ENCODE results near the gene DLGAP3. TPM values are rescaled to one million over a fixed set of nuclear protein-coding genes. Genes with fewer than 3 reads are reported as not detected.

DLGAP3 gene
- total RNA-seq, 2 donors from 2014 or later, result 0.52 to 2.3 TPM

DNA sequence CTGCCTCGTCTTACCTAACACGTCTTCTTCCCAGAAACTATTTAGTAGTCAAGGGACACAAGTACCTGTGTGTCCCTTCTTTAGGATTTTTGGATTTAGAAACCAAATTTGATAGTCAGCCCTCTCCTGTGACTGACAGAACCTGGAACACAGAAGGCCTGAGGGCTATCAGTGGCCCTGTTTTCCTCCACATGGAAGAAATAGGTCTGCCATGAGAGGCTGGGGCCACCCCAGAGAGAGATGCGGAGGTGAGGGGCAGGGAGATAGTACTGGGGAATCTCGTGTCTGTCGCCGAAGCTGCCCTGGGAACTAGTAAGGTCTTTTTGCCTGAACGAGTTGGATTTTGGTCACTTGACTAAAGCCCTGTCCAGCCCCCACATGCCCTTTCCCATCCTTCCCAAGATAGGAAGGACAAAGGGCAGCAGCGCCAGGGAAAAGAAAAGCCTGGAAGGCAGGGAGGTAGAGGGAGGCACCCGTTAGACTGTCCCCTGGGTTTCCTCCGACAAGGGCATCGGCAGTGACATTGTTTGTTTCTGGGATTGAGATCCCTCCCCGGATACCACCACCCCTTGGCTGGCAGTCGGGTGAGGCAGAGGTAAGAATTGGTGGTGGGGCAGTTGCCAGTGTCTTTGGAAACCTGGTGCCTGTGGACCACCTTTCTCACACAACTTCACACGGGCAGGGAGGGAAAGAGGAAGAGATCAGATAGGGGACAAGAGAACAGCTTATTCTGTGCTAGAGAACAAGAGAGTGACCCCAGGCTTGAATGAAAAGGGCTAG lies 89.7 kb downstream of the DLGAP3 start:
- no peak overlapping the region for H3K27ac ChIP-seq
- ATAC-seq (no peak), DNase-seq (peak in 1 of 4 donors; percentile 1)
- TF ChIP-seq, protein P1, sequence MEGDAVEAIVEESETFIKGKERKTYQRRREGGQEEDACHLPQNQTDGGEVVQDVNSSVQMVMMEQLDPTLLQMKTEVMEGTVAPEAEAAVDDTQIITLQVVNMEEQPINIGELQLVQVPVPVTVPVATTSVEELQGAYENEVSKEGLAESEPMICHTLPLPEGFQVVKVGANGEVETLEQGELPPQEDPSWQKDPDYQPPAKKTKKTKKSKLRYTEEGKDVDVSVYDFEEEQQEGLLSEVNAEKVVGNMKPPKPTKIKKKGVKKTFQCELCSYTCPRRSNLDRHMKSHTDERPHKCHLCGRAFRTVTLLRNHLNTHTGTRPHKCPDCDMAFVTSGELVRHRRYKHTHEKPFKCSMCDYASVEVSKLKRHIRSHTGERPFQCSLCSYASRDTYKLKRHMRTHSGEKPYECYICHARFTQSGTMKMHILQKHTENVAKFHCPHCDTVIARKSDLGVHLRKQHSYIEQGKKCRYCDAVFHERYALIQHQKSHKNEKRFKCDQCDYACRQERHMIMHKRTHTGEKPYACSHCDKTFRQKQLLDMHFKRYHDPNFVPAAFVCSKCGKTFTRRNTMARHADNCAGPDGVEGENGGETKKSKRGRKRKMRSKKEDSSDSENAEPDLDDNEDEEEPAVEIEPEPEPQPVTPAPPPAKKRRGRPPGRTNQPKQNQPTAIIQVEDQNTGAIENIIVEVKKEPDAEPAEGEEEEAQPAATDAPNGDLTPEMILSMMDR (IDR thresholded peaks at IDR 0.05), result no peak
- TF ChIP-seq POLR2A (IDR thresholded peaks at IDR 0.05), result no peak
- intact Hi-C loops (cut with DNase I), result no loop called here
- peaks cover 37% of the 10 kb centered on the region for H3K4me1 ChIP-seq
- no peaks in the 10 kb centered on the region for H3K27me3 ChIP-seq
- no peaks in the 10 kb centered on the region for H3K9me3 ChIP-seq
- no peaks in the 10 kb centered on the region for H3K36me3 ChIP-seq (replicated peaks in 1 of 2; ENCODE audit: insufficient read depth in 1 of 2, low read depth in 2 of 2)
- no peak overlapping the region for H3K4me3 ChIP-seq
- 73 to 85% methylated on average over 14 of the region's 14 CpGs for WGBS, 2 donors

DNA sequence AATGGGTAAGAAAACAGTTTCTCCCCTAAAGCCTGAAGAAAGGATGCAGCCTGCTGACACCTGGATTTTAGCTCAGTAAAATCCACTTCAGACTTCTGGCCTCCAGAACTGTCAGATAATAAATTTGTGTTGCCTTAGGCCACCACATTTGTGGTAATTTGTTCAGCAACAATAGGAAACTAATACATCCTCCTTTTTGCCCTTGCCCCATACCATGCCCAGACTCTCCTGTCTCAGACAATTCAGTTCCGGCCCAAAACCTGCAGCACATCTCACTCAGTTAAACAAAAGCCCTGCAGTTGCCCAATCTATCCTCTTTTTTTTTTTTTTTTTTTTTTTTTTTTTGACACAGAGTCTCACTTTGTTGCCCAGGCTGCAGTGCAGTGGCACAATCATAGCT lies 95.7 kb downstream of the DLGAP3 start:
- 75 to 88% methylated on average over 1 of the region's 1 CpG for WGBS, 2 donors
- DNase-seq (no peak), ATAC-seq (no peak)
- no peaks in the 10 kb centered on the region for H3K36me3 ChIP-seq (replicated peaks in 1 of 2; ENCODE audit: insufficient read depth in 1 of 2, low read depth in 2 of 2)
- TF ChIP-seq POLR2A (IDR thresholded peaks at IDR 0.05), result no peak
- TF ChIP-seq, protein P1 (IDR thresholded peaks at IDR 0.05), result no peak
- intact Hi-C loops (cut with DNase I), result no loop called here
- no peak overlapping the region for H3K4me3 ChIP-seq
- H3K4me1 ChIP-seq, result peaks cover 6% of the 10 kb centered on the region
- H3K27me3 ChIP-seq, result no peaks in the 10 kb centered on the region
- no peaks in the 10 kb centered on the region for H3K9me3 ChIP-seq
- no peak overlapping the region for H3K27ac ChIP-seq

DNA sequence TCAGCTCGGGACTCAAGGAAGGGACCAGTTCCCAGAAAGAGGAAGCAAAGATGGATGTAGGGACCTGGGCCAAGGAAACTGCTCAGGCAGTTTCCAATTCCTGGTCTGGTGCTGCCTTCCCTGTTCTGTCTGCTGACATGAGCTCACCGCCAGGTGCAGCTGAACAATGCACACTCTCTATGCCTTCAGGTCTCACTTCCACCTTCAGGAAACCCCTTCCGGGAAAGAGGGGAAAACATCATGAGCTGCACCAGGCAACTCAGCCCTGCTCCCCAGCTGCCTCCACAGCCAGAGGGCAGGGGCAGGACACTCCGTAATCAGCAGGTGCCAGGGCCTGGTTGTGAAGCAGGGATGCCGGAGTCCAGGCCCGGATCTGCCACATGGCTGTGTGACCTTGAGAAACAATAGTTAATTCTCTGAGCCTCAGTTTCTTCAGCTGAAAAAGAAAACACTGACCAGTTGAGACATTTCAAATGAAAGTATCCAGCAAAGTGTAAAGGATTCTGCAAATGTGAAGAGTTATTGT lies 97.7 kb downstream of the DLGAP3 start:
- Histone ChIP-seq H3K36me3 (replicated peaks in 1 of 2; ENCODE audit: insufficient read depth in 1 of 2, low read depth in 2 of 2) (no peaks in the 10 kb centered on the region), H3K4me1 (peaks cover 25% of the 10 kb centered on the region), H3K4me3 (no peak overlapping the region), H3K27me3 (no peaks in the 10 kb centered on the region), H3K9me3 (no peaks in the 10 kb centered on the region), H3K27ac (no peak overlapping the region)
- 67 to 72% methylated on average over 3 to 6 of the region's 6 CpGs for WGBS, 2 donors
- intact Hi-C loops (cut with DNase I), result no loop called here
- TF ChIP-seq POLR2A (IDR thresholded peaks at IDR 0.05), result no peak
- TF ChIP-seq, protein P1 (IDR thresholded peaks at IDR 0.05), result no peak
- ATAC-seq (no peak), DNase-seq (no peak)

DNA sequence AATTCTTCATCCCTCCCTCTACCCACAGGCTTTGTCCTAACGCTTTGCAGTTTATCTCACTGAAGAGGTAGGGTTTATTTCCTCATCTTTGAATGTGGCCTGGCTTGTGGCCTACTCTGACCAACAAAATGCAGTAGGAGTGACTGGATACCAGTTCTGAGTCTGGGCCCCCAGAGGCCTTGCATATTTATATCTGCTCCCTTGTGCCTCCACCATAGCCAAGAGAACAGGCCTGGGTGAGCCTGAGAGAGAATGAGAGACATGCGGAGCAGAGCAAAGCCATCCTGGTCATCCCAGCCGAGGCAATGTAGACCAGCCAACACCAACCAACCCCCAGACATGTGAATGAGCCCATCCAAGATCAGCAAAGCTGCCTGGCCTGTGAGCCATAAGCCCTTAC lies 100.2 kb downstream of the DLGAP3 start:
- ATAC-seq, result no peak
- Histone ChIP-seq H3K4me1 (peaks cover 51% of the 10 kb centered on the region), H3K4me3 (no peak overlapping the region), H3K36me3 (replicated peaks in 1 of 2; ENCODE audit: insufficient read depth in 1 of 2, low read depth in 2 of 2) (no peaks in the 10 kb centered on the region), H3K9me3 (no peaks in the 10 kb centered on the region), H3K27me3 (no peaks in the 10 kb centered on the region), H3K27ac (no peak overlapping the region)
- no peak for DNase-seq
- intact Hi-C loops (cut with DNase I), result no loop called here
- TF ChIP-seq, protein P1 (IDR thresholded peaks at IDR 0.05), result no peak
- no peak for TF ChIP-seq POLR2A (IDR thresholded peaks at IDR 0.05)
- WGBS, 2 donors, result 72 to 86% methylated on average over 2 to 3 of the region's 3 CpGs

DNA sequence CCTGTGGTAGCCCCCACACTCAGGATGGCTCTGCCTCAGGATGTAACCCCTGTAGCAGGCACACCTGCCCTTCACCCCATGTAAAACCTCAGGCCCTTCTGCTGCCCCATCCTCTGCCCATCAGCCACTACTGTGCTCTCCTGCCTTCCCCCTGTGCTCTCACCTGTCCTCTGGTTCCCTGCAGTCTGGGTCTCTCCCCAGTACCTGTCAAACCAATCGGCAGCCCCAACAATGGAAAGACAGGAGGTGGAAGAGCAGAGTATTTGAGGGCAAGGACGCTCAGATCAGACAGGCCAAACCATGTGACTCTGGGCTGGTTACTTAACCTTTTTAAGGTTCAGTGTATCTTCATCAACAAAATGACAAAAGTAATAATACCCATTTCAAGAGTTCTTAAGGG lies 100.8 kb downstream of the DLGAP3 start:
- Histone ChIP-seq H3K4me1 (peaks cover 51% of the 10 kb centered on the region), H3K4me3 (no peak overlapping the region), H3K9me3 (no peaks in the 10 kb centered on the region), H3K36me3 (replicated peaks in 1 of 2; ENCODE audit: insufficient read depth in 1 of 2, low read depth in 2 of 2) (no peaks in the 10 kb centered on the region), H3K27me3 (no peaks in the 10 kb centered on the region), H3K27ac (peak overlapping the region in 1 of 4 donors; percentile 44)
- no peak for DNase-seq
- TF ChIP-seq, protein P1 (IDR thresholded peaks at IDR 0.05), result no peak
- no peak for TF ChIP-seq POLR2A (IDR thresholded peaks at IDR 0.05)
- ATAC-seq, result no peak
- WGBS, 2 donors, result 28 to 51% methylated on average over 2 of the region's 2 CpGs
- intact Hi-C loops (cut with DNase I), result no loop called here

Data from body of pancreas (tissue), 4 donors.